T-helper 1 cell (primary cell): ENCODE measurements around the gene GABPB2.

Experiments used
- DNase-seq, 5 donors: peaks; one replicate each; pipeline ENCODE4 v3.0.0-alpha.2; 2012 to 2020
- total RNA-seq, 4 donors: gene quantifications; one replicate each; lab custom pipeline; 2026; lab: John Stamatoyannopoulos, UW

The GABPB2 gene
- 61.6 to 86.2 (median 80.5) reads per million in 4 donors for total RNA-seq

- peak; percentile 61 to 91 (median 76) for DNase-seq
Measured at GRCh38 chr1:151070474-151071276, at the start of gene GABPB2. GABPB2 (plus strand) TSS chr1:151070761; CDS start chr1:151088190, 17,429 bp downstream.

GRCh38 chr1:151024540-151025146, 45.9 kb upstream of the GABPB2 start:
- peak; percentile 63 to 86 (median 75) for DNase-seq

GRCh38 chr1:151026460-151026859, 44.1 kb upstream of the GABPB2 start:
- no peak for DNase-seq

GRCh38 chr1:151032164-151032563, 38.4 kb upstream of the GABPB2 start:
- DNase-seq, result no peak

- DNase-seq, result no peak
Measured at GRCh38 chr1:151035167-151035566, 35.4 kb upstream of the GABPB2 start.

- DNase-seq, result no peak
Measured at GRCh38 chr1:151036356-151036755, 34.2 kb upstream of the GABPB2 start, which contains the start of gene BNIPL. BNIPL (plus strand) TSS chr1:151036586; CDS start chr1:151036726, 140 bp downstream.

- no peak for DNase-seq
Measured at GRCh38 chr1:151037032-151037431, 33.5 kb upstream of the GABPB2 start.

GRCh38 chr1:151039521-151039920, 31.0 kb upstream of the GABPB2 start:
- no peak for DNase-seq

- DNase-seq, result no peak
Measured at GRCh38 chr1:151043163-151043562, 27.4 kb upstream of the GABPB2 start.

GRCh38 chr1:151047591-151047924, 23.0 kb upstream of the GABPB2 start, which contains the start of gene C1orf56:
C1orf56 (plus strand) TSS chr1:151047751; CDS start chr1:151047848, 97 bp downstream.
- DNase-seq, result peak in 4 of 5 donors; percentile 37 to 62 (median 49)

- peak in 4 of 5 donors; percentile 36 to 67 (median 39) for DNase-seq
Measured at GRCh38 chr1:151047925-151048644, 22.5 kb upstream of the GABPB2 start.

GRCh38 chr1:151048645-151049032, 21.9 kb upstream of the GABPB2 start:
- DNase-seq, result no peak

GRCh38 chr1:151049458-151049857, 21.1 kb upstream of the GABPB2 start:
- DNase-seq, result no peak

GRCh38 chr1:151050051-151050688, 20.4 kb upstream of the GABPB2 start:
- DNase-seq, result no peak

GRCh38 chr1:151051356-151052009, 19.1 kb upstream of the GABPB2 start:
- no peak for DNase-seq

GRCh38 chr1:151054971-151055547, 15.5 kb upstream of the GABPB2 start:
- DNase-seq, result no peak

- no peak for DNase-seq
Measured at GRCh38 chr1:151055581-151055980, 15.0 kb upstream of the GABPB2 start.

GRCh38 chr1:151056149-151056548, 14.4 kb upstream of the GABPB2 start:
- peak in 2 of 5 donors; percentile 39 to 74 for DNase-seq

GRCh38 chr1:151058692-151059091, 11.9 kb upstream of the GABPB2 start:
- DNase-seq, result no peak

GRCh38 chr1:151059109-151060006, 11.2 kb upstream of the GABPB2 start, which contains the start of gene CDC42SE1:
CDC42SE1 (minus strand) TSS chr1:151059622; CDS start chr1:151055730, 3,892 bp downstream.
- peak; percentile 69 to 92 (median 78) for DNase-seq
